HG03575 (cell line): ENCODE data around the gene PDRG1.

Source experiments
- ATAC-seq: cut with Tn5 transposase; IDR thresholded peaks from one replicate; pipeline ENCODE4 v1.9.1; 2021; ENCODE audit not compliant: unreplicated experiment, insufficient number of reproducible peaks, low FRiP score; ENCODE audit errors: extremely low read depth

PDRG1 gene

GRCh38 chr20:31951530-31952453 lies at the start of gene PDRG1:
Gene PDRG1 (minus strand): TSS chr20:31952046. CDS start chr20:31951961, 85 bp downstream.
- ATAC-seq = peak; percentile 70

GRCh38 chr20:31998246-31998645 lies 46.4 kb upstream of the PDRG1 start:
- ATAC-seq = no peak

GRCh38 chr20:31996996-31997395 lies 45.1 kb upstream of the PDRG1 start:
- ATAC-seq = no peak

GRCh38 chr20:31992086-31992485 lies 40.2 kb upstream of the PDRG1 start:
- ATAC-seq = no peak

- no peak for ATAC-seq
Observed at GRCh38 chr20:31991339-31991705, 39.5 kb upstream of the PDRG1 start.

- no peak for ATAC-seq
Observed at GRCh38 chr20:31990641-31991338, 38.9 kb upstream of the PDRG1 start.

- no peak for ATAC-seq
Observed at GRCh38 chr20:31989030-31989645, 37.3 kb upstream of the PDRG1 start.

GRCh38 chr20:31988430-31989015 lies 36.7 kb upstream of the PDRG1 start:
- no peak for ATAC-seq

GRCh38 chr20:31987744-31988143 lies 35.9 kb upstream of the PDRG1 start:
- ATAC-seq = no peak

GRCh38 chr20:31984981-31985471 lies 33.2 kb upstream of the PDRG1 start:
- no peak for ATAC-seq

GRCh38 chr20:31981784-31982183 lies 29.9 kb upstream of the PDRG1 start:
- no peak for ATAC-seq

GRCh38 chr20:31979713-31980426 lies 28.0 kb upstream of the PDRG1 start:
- no peak for ATAC-seq

- no peak for ATAC-seq
Observed at GRCh38 chr20:31977080-31977479, 25.2 kb upstream of the PDRG1 start.

GRCh38 chr20:31975874-31976273 lies 24.0 kb upstream of the PDRG1 start:
- no peak for ATAC-seq

- no peak for ATAC-seq
Observed at GRCh38 chr20:31974951-31975487, 23.2 kb upstream of the PDRG1 start.

GRCh38 chr20:31974296-31974695 lies 22.4 kb upstream of the PDRG1 start:
- no peak for ATAC-seq

- ATAC-seq = no peak
Observed at GRCh38 chr20:31972471-31973021, 20.7 kb upstream of the PDRG1 start.

- ATAC-seq = no peak
Observed at GRCh38 chr20:31969991-31970390, 18.1 kb upstream of the PDRG1 start.
